HCT116 (cell line): ENCODE results near the gene GRIP2. TPM values are rescaled to one million over a fixed set of nuclear protein-coding genes. Genes with fewer than 3 reads are reported as not detected.

Experiments
- ATAC-seq: fragments of 200-7000 bp; cut with Tn5 transposase; 2 replicates; pipeline ENCODE4 v1.9.1; 2020; ENCODE audit warnings: mild to moderate bottlenecking, moderate library complexity
- BruUV-seq: library from RNA; stranded (reverse); fragments of 400-500 nt; replicated peaks from 2 replicates; lab custom pipeline; 2021; lab: Mats Ljungman, UMichigan
- CTCF ChIA-PET: fragments of 300-600 bp; sonication (Branson Sonifier 250); formaldehyde crosslinking; loops from one replicate; lab custom pipeline; 2021; ENCODE audit warnings: antibody characterized with exemption; lab: Charles Lee
- POLR2A ChIA-PET: fragments of 300-600, 350-600 bp; sonication (Branson Sonifier 250); formaldehyde crosslinking; loops from one replicate; lab custom pipeline; 2021; ENCODE audit warnings: antibody characterized with exemption; lab: Charles Lee
- RAD21 ChIA-PET, 2 experiments: fragments of 300-600 bp; sonication (Branson Sonifier 250); formaldehyde crosslinking; loops; one replicate each; lab custom pipeline; 2023; ENCODE audit warnings: low total read pairs in 2 of 2; ENCODE audit not compliant: uncharacterized antibody in 2 of 2, unreplicated experiment in 2 of 2, low non-redundant PET in 1 of 2; lab: Charles Lee
- DNase-seq: peaks from one replicate; pipeline ENCODE4 v3.0.0-alpha.2; 2010; ENCODE audit warnings: low read depth, low spot score
- H2AFZ ChIP-seq: fragments of 200-600 bp; shearing (Covaris generic), sonication (generic); 2 replicates; pipeline ENCODE4 v1.6.1; 2017; ENCODE audit warnings: low read depth, mixed run types, mixed read lengths, antibody characterized with exemption, low read length; ENCODE audit not compliant: poor library complexity, severe bottlenecking
- H3K27ac ChIP-seq: 2 replicates; pipeline ENCODE4 v1.5.1; 2012; ENCODE audit warnings: low read depth, low read length
- H3K27me3 ChIP-seq: fragments of 200-600 bp; sonication (generic); 2 replicates; pipeline ENCODE4 v1.6.1; 2016; ENCODE audit warnings: mixed run types, low read length, mixed read lengths; ENCODE audit not compliant: insufficient read depth
- H3K36me3 ChIP-seq, 2 experiments: fragments of 200-500 bp in 1 of 2; fragments of 200-600 bp in 1 of 2; sonication (Bioruptor generic) in 1 of 2; sonication (generic) in 1 of 2; 2 replicates each; pipeline versions ENCODE4 v1.5.1 to v1.6.1; 2014 to 2016; ENCODE audit warnings: low read length in 2 of 2, inconsistent platforms in 1 of 2, mixed read lengths in 1 of 2, mixed run types in 1 of 2; ENCODE audit not compliant: insufficient read depth in 2 of 2, control insufficient read depth in 1 of 2
- H3K4me1 ChIP-seq, 2 experiments: fragments of 200-600 bp in 1 of 2; sonication (generic) in 1 of 2; 2 replicates each; pipeline versions ENCODE4 v1.5.1 to v1.6.1; 2012 to 2017; ENCODE audit warnings: low read length in 2 of 2, inconsistent platforms in 1 of 2, mild to moderate bottlenecking in 1 of 2, mixed read lengths in 1 of 2, mixed run types in 1 of 2, moderate library complexity in 1 of 2; ENCODE audit not compliant: insufficient read depth in 2 of 2, control insufficient read depth in 1 of 2
- H3K4me2 ChIP-seq: fragments of 200-600 bp; sonication (generic); 2 replicates; pipeline ENCODE4 v1.6.1; 2017; ENCODE audit warnings: mixed run types, low read length, mixed read lengths
- H3K4me3 ChIP-seq, 2 experiments: fragments of 200-600 bp in 1 of 2; sonication (generic) in 1 of 2; replicated peaks in 1 of 2; 2 replicates each; pipeline ENCODE4 v1.5.1; 2011 to 2016; ENCODE audit warnings: low read length in 2 of 2, control low read depth in 1 of 2, low read depth in 1 of 2, mild to moderate bottlenecking in 1 of 2, mixed read lengths in 1 of 2, mixed run types in 1 of 2
- H3K79me2 ChIP-seq: fragments of 200-600 bp; sonication (generic); 2 replicates; pipeline ENCODE4 v1.6.1; 2017; ENCODE audit warnings: mild to moderate bottlenecking, mixed run types, low read length, moderate library complexity, mixed read lengths; ENCODE audit not compliant: insufficient read depth
- H3K9ac ChIP-seq: fragments of 200-600 bp; sonication (generic); 2 replicates; pipeline ENCODE4 v1.6.1; 2016; ENCODE audit warnings: low read length, mixed read lengths
- H3K9me2 ChIP-seq: fragments of 200-600 bp; sonication (generic), shearing (Covaris generic); 2 replicates; pipeline ENCODE4 v1.6.1; 2017; ENCODE audit warnings: mixed run types, mild to moderate bottlenecking, moderate library complexity; ENCODE audit not compliant: insufficient read depth
- H3K9me3 ChIP-seq, 2 experiments: fragments of 200-500 bp in 1 of 2; fragments of 200-600 bp in 1 of 2; sonication (Bioruptor generic) in 1 of 2; sonication (generic) in 1 of 2; 2 replicates each; pipeline ENCODE4 v1.6.1; 2014 to 2017; ENCODE audit warnings: low read length in 2 of 2, mixed read lengths in 2 of 2, inconsistent platforms in 1 of 2, low read depth in 1 of 2, mild to moderate bottlenecking in 1 of 2, mixed run types in 1 of 2, moderate library complexity in 1 of 2; ENCODE audit not compliant: control insufficient read depth in 1 of 2, insufficient read depth in 1 of 2
- H4K20me1 ChIP-seq: fragments of 200-600 bp; sonication (generic), shearing (Covaris generic); 2 replicates; pipeline ENCODE4 v1.6.1; 2017; ENCODE audit warnings: mixed run types, mild to moderate bottlenecking, moderate library complexity; ENCODE audit not compliant: insufficient read depth
- ATF3 ChIP-seq: IDR thresholded peaks from 2 replicates; pipeline ENCODE4 v1.6.1; 2012
- CBX3 ChIP-seq: IDR thresholded peaks from 2 replicates; pipeline ENCODE4 v1.6.1; 2012; ENCODE audit warnings: low read depth
- CEBPB ChIP-seq: IDR thresholded peaks from 2 replicates; pipeline ENCODE4 v1.6.1; 2012; ENCODE audit warnings: low read depth
- CTCF ChIP-seq, 3 experiments: fragments of 200-600 bp in 1 of 3; sonication (generic) in 1 of 3; IDR thresholded peaks in 2 of 3; conservative IDR thresholded peaks in 1 of 3; 2 replicates each; pipeline ENCODE4 v1.5.1; 2012 to 2017; ENCODE audit warnings: low read depth in 2 of 3, low read length in 2 of 3, antibody characterized with exemption in 1 of 3, borderline replicate concordance in 1 of 3, control low read depth in 1 of 3, mild to moderate bottlenecking in 1 of 3, mixed read lengths in 1 of 3, mixed run types in 1 of 3, moderate library complexity in 1 of 3; ENCODE audit not compliant: insufficient read depth in 1 of 3
- EGR1 ChIP-seq: IDR thresholded peaks from 2 replicates; pipeline ENCODE4 v1.6.1; 2012; ENCODE audit warnings: low read depth
- ZFX ChIP-seq: fragments of 450-650 bp; IDR thresholded peaks from 2 replicates; pipeline ENCODE4 v1.6.1; 2017
- intact Hi-C: fragments of 100-400 bp; cut with micrococcal nuclease; formaldehyde crosslinking; loops from 2 replicates; pipeline ENCODE4 v1.10.0; 2022
- total RNA-seq: library from RNA; stranded (reverse); gene quantifications from one replicate; pipeline ENCODE4 v1.2.1, GENCODE V29; 2021; ENCODE audit not compliant: unreplicated experiment
- TF ChIP-seq, protein P1 (sequence below): IDR thresholded peaks from 2 replicates; pipeline ENCODE4 v1.6.1; 2012

Gene GRIP2
- total RNA-seq, 1 experiment from 2014 or later, result 0.34 TPM

GRCh38 chr3:14507757-14508504, 32.2 kb downstream of the GRIP2 start:
- intact Hi-C loops, result loop anchor here (2.0 to 5.0 kb wide), 2 partner anchors 143 to 274 kb away; partner anchors contain the start of gene CCDC174
- no TSS peak for BruUV-seq
- peaks cover 0 to 4% of the 10 kb centered on the region in 2 experiments; a peak in 1 of 4 replicates for H3K4me1 ChIP-seq

More at GRCh38 chr3:14507757-14508504, 32.2 kb downstream of the GRIP2 start:
- Histone ChIP-seq H3K9me2 (no peaks in the 10 kb centered on the region), H3K9me3 (peaks cover under 1 to 4% of the 10 kb centered on the region in 2 experiments; a peak in 1 of 4 replicates), H3K9ac (no peak overlapping the region), H3K27ac (no peak overlapping the region), H3K4me2 (no peak overlapping the region), H4K20me1 (no peaks in the 10 kb centered on the region), H3K36me3 (no peaks in the 10 kb centered on the region), H3K27me3 (no peaks in the 10 kb centered on the region), H3K79me2 (no peaks in the 10 kb centered on the region), H2AFZ (no peak overlapping the region), H3K4me3 (no peak overlapping the region)
- TF ChIP-seq CBX3 (no peak), CEBPB (no peak), ZFX (no peak), CTCF (IDR thresholded peaks at IDR 0.05 in 2 of 3, conservative IDR thresholded peaks at IDR 0.05 in 1 of 3; ENCODE audit: borderline replicate concordance in 1 of 3, insufficient read depth in 1 of 3, low read depth in 2 of 3, low read length in 2 of 3) (no peak), ATF3 (no peak), EGR1 (no peak)
- TF ChIP-seq, protein P1, sequence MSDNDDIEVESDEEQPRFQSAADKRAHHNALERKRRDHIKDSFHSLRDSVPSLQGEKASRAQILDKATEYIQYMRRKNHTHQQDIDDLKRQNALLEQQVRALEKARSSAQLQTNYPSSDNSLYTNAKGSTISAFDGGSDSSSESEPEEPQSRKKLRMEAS, result no peak
- RAD21 ChIA-PET, result no interaction called here
- CTCF ChIA-PET, result interaction anchor here (2.0 kb wide), 1 partner anchor 42 kb away, joined by 8 read pairs; no protein-coding TSS in a partner anchor
- DNase-seq, result no peak
- ATAC-seq, result no peak
- POLR2A ChIA-PET, result no interaction called here
